HG03575 (cell line): ENCODE results near the gene MYH9.
"Not testable (repeated sequence)": the region's sequence is repeated elsewhere in the genome, so short reads cannot be mapped to it uniquely, and the experiment has no call there.

Experiments used
- ATAC-seq: cut with Tn5 transposase; IDR thresholded peaks from one replicate; pipeline ENCODE4 v1.9.1; 2021; ENCODE audit not compliant: unreplicated experiment, insufficient number of reproducible peaks, low FRiP score; ENCODE audit errors: extremely low read depth

MYH9 gene

DNA sequence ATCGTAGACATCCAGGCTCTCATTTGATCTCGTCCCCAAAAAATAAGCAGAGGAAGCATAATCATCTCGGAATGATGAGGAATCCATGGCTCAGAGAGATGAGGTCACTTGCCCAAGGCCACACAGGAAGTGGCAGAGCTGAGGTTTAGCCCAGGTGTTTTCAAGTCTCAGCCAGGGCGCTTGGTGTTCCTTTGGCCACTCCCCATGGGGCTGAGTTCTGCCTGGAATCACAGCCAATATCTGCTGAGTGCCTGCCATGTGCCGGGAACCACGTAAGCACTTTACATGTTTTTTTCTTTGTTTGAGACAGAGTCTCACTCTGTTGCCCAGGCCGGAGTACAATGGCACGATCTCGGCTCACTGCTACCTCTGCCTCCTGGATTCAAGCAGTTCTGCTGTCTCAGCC lies 29.5 kb upstream of the MYH9 start:
- no peak for ATAC-seq

GRCh38 chr22:36415415-36416168 lies 27.8 kb upstream of the MYH9 start:
- no peak for ATAC-seq

GRCh38 chr22:36413022-36413775 lies 25.4 kb upstream of the MYH9 start:
- no peak for ATAC-seq

GRCh38 chr22:36411589-36412258 lies 24.0 kb upstream of the MYH9 start:
- ATAC-seq: no peak

DNA sequence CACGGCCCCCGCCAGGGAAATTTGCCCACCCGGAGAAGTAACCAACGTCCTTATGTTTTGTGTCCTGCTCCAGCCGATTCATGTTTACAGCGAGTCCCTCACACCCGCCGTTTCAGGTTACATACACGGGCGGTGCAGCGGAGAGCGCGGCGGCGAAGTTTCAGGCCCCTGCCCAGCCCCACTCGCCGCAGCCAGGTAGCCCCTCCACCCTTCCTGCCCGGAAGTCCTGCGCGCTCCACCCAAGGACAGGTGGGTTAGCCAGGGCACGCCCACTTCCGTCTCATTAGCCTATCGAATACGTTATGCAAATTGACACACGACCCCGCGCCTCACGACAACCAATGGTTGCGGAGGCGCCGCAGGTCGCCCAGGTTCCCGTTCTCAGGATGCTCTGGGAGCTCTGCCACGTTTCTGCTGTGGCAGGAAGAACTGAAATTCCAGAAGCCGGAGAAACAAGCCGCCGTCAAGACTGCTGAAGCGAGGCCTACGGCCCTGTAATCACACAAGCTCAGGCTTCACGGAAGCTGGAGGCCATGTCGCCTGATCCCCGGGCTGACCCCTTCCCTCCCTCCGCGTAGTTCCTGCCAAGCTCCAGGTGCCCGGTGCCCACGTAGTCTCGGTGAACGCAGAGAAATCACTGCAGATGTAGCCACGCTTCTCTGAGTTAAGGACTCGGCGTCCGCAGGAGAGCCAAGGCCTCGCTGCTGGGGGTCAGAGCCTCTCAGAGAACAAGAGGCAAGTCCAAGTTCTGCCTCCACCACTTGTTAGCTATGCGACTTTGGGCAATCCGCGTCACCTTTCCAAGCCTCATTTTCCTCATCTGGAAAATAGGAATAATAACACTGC lies 22.4 kb upstream of the MYH9 start:
- ATAC-seq: no peak

GRCh38 chr22:36409554-36409910 lies 21.8 kb upstream of the MYH9 start:
- not testable (repeated sequence) for ATAC-seq

DNA sequence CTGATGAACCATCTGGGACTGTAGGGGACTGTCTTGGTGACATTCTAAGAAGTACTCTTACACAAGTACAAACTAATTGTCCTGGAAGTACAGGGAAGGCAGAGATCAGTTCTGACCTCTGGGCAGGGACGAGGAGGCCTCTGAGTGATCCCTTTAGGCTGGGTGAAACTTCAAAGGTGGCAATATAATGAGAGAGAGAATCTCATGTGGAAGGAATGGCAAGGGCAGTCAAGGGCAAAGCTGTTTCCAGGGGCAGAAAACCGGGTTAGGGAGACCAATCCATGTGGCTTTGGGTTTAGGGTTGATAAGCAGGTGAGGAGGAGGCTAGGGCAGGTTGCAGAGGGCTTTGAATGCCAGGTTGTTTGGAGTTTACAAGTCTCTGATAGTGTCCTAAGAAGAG lies 21.3 kb upstream of the MYH9 start:
- ATAC-seq: no peak

DNA sequence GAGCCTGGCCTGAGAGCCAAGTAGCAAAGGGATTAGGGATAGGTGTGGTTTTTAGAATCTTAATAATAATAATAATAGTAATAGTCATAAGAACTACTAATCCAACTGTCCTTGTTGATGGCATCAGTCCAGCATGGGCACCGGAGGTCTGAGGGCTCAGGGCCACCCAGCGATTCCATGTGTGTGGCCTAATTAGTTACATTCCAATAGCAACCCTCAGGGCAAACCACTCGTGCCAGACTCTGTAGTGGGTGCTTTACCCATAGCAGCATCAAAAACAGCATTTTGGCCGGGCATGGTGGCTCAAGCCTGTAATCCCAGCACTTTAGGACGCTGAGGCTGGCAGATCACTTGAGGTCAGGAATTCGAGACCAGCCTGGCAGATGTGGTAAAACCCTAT lies 19.0 kb upstream of the MYH9 start:
- ATAC-seq: no peak

GRCh38 chr22:36405671-36406538 lies 18.1 kb upstream of the MYH9 start:
- ATAC-seq: no peak

DNA sequence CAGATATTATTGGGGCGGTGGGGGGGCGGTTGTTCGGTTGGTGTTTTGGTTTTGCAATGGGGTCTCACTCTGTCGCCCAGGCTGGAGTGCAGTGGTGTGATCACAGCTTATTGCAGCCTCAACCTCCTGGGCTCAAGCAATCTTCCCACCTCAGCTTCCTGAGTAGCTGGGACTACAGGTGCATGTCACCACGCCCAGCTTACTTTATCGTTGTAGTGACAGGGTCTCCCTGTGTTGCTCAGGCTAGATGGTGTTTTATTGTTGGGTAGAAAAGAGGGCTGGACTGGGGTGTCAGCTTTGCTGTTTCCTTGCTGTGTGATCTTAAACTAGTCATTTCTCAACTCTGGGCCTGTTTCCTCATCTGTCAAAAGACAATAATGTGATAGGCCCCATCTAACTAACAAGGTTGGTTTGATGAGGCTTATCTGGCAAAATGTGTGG lies 17.5 kb upstream of the MYH9 start:
- ATAC-seq: no peak

GRCh38 chr22:36404446-36404845 lies 16.7 kb upstream of the MYH9 start:
- ATAC-seq: no peak

DNA sequence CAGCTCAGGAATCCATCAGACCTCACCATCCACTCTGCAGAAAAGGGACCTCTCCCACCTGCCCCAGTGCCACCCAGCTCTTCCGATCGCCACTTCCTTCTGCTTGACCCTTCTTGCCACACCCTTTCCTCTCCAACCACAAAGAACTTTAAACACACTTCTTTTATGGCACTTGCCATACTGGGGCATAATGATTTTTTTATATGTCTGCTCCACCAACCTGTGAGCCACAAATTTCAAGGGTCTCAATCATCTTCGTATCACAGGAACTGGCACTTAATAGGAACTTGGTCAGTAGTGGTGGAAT lies 11.7 kb upstream of the MYH9 start:
- no peak for ATAC-seq

DNA sequence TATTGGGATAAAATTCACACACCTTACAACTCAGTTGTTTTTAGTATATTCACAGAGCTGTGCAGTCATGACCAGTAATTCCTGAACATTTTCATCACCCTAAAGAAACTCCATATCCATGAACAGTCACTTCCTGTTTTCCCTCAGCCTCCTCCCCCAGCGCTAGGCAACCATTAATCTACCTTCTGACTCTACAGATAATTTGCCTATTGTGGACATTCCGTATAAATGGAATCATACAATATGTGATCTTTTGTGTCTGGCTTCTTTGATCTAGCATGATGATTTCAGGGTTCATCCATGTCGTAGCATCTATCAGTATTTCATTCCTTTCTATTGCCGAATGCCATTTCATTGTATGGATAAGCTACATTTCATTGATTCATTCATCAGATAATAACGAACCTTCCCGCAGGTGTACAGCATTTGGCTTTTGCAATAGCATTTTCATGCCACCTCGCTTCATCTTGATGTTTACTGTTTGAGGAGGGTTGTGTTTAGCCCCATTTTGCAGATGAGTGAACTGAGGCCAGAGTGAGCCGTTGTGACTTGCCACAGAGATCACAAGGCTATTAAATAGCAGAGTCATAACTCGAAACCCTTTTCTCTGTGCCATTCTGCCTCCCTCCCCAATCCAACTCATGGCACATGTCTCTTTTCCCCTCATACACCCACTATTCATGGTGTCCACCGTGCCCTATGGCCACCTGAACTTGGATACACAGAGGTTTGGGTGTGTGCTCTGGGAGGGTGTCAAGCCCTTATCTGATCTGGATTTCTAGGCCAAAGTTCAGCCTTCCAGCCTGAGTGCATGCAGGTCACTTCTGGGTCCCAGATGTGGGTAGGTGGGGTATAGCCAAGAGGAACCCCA lies 11.1 kb upstream of the MYH9 start:
- ATAC-seq: no peak

- ATAC-seq: no peak
These were observed 9.6 kb upstream of the MYH9 start for GRCh38 chr22:36397131-36398093.

DNA sequence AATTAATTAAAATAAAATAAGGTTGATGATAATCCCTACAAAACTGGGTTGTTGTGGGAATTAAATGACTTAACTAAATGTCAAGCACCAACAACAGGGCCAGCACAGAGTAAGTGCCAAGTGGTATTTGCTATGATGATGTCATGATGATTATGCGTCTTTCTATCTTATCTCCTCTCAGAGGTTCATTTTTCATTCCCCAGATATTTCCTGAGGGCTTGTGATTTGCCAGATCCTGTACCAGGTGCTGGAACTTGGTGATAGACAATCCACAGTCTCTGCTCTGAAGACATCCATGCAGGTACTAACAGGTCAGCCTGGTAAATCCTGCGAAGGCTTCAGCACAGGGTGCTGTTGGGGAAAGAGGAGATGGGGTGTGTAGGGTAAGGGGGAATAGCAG lies 8.1 kb upstream of the MYH9 start:
- no peak for ATAC-seq

GRCh38 chr22:36395055-36395849 lies 7.5 kb upstream of the MYH9 start:
- no peak for ATAC-seq
